GM21528 (cell line): ENCODE data around the gene VPS11.
"Not testable (repeated sequence)": the region's sequence is repeated elsewhere in the genome, so short reads cannot be mapped to it uniquely, and the experiment has no call there.

Experiments
- ATAC-seq: cut with Tn5 transposase; IDR thresholded peaks from one replicate; pipeline ENCODE4 v1.9.1; 2021; ENCODE audit warnings: mild to moderate bottlenecking, moderate library complexity; ENCODE audit not compliant: unreplicated experiment, low FRiP score

The VPS11 gene

DNA sequence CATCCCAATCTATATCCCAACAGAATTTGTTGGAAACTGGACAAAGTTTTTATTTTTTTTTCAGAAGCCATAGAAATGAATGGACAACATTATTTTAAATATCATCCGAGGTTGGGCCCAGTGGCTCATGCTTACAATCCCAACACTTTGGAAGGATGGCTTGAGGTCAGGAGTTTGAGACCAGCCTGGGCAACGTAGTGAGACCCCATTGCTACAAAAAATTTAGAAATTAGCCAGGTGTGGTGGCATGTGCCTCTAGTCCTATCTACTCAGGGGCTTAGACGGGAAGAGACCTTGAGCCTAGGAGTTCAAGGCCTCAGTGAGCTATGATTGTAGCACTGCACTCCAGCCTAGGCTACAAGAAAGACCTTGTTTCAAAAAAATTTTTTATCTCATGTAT, 32.8 kb upstream of the VPS11 start:
- ATAC-seq: no peak

DNA sequence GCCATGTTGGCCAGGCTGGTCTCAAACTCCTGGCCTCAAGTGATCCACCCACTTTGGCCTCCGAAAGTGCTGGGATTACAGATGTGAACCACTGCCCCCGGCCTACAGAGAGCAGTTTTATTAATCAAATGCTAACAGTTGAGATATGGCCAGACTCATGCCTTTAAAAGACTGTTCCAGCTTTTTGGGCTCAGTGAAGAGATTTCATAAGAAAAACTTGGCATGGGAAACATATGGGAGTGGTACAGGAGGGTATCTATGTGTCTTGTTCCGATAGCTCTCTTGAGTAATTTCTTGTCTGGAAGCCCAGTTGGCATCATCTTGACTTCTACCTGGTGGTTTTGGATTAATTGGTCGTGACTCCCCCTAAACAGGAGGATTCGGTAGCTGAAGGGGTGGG, 28.7 kb upstream of the VPS11 start:
- ATAC-seq: no peak

DNA sequence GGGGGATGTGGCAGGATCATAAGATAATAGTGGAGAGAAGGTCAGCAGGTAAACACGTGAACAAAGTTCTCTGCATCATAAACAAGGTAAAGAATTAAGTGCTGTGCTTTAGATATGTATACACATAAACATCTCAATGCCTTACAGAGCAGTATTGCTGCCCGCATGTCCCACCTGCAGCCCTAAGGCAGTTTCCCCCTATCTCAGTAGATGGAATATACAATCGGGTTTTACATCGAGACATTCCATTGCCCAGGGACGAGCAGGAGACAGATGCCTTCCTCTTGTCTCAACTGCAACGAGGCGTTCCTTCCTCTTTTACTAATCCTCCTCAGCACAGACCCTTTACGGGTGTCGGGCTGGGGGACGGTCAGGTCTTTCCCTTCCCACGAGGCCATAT, 28.1 kb upstream of the VPS11 start:
- ATAC-seq: not testable (repeated sequence)

DNA sequence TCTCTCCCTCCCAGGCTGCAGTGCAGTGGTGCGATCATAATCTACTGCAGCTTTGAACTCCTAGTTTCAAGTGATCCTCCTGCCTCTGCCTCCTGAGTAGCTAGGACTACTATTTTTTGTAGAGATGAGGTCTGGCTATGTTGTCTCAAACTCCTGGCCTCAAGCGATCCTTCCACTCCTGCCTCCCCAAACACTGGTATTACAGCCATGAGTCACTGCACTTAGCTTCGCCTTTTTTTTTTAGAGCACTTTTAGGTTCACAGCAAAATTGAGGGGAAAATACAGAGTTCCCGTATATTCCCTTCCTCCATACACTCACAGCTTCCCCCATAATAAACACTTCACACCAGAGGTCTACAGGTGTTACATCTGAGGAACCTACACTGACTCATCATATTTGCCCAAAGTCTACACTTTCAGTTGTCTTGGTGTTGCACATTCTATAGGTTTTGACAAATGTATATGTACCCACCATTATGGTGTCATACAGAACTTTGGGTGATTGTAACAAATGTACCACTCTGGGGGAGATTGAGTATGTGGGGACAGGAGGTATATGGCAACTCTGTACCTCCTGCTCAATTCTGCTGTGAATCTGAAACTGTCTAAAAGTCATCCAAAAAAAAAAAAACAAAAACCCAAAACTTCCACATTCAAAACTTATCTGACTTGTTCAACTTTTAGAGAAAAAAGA, 25.6 kb upstream of the VPS11 start:
- ATAC-seq: no peak

GRCh38 chr11:119042927-119043326, 24.7 kb upstream of the VPS11 start:
- ATAC-seq: no peak

DNA sequence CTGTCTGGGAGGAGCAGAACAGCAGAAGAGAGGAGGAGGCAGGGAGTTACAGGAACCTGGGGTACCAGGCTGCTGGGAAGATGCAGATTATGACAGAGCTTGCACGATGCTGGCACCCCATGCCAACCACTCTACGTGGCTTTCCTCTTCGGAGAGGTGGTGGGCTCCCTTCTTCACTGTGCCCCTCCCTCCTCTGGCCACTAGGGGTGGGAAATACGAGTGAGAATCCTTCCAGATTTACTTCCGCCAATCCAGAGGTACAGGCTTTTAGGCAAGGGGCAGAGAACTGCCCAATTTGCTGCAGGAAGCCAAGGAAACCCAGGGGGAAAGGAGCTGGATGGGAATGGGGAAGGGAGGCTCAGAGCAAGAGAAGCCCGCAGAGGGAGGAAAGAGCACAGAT, 22.9 kb upstream of the VPS11 start:
- no peak for ATAC-seq

GRCh38 chr11:119046489-119046888, 21.1 kb upstream of the VPS11 start:
- no peak for ATAC-seq

GRCh38 chr11:119047205-119047604, 20.4 kb upstream of the VPS11 start:
- no peak for ATAC-seq

- no peak for ATAC-seq
These were observed 19.0 kb upstream of the VPS11 start for GRCh38 chr11:119048644-119049043.

GRCh38 chr11:119049081-119049480, 18.5 kb upstream of the VPS11 start:
- ATAC-seq: no peak

- ATAC-seq: no peak
These were observed 16.0 kb upstream of the VPS11 start for GRCh38 chr11:119051440-119052162.

DNA sequence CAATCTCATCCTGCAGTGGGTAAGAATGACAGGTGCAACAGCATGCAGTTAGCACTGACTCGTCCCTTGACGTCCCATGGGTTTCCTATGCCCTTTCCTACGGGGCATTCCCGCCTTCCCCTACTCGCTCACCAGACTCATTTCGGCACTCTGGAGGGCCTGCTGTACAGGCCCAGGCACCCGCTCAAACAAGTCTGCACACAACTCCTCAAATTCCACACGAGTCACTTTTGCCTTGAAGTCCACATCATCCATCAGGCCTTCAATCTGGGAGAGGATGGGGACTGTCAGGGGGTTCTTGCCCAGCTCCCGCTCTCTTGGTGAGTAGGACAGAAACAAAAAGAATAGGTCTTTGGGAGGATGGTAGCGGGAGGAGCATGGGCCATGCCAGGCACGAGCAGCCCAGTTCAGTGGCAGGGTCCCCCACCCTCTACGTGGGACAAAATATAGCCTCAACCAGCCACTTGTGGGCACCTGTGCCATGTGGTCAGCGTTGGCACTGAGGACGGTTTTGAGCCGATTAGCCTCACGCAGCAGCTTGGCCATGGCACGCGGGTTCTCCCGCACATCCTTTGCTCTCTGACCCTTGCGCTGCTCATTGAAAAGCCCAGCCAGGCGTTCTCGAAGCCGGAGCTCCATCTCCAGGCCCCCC, 15.3 kb upstream of the VPS11 start:
- ATAC-seq: no peak

GRCh38 chr11:119054418-119054817, 13.2 kb upstream of the VPS11 start:
- ATAC-seq: no peak

DNA sequence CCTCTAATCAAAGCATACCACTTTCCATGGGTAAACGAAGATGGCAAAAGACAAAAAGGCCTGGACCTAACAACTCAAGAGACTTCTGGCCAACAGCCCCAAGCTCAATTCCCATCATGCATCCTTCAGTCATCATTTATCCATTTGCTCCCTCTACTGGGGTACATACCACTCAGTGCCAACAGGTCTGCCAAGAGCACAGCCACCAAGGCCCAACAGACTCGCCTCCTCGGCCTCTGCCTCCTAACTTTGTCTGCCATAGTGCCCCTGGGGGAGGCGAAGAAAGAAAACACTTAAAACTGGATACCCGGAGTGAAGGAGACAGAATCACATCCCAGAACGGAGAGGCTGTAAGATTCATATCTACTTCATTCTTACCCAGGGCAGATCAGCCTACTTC, 11.7 kb upstream of the VPS11 start:
- ATAC-seq: no peak

GRCh38 chr11:119056421-119056999, 11.1 kb upstream of the VPS11 start:
- ATAC-seq: peak; percentile 25

DNA sequence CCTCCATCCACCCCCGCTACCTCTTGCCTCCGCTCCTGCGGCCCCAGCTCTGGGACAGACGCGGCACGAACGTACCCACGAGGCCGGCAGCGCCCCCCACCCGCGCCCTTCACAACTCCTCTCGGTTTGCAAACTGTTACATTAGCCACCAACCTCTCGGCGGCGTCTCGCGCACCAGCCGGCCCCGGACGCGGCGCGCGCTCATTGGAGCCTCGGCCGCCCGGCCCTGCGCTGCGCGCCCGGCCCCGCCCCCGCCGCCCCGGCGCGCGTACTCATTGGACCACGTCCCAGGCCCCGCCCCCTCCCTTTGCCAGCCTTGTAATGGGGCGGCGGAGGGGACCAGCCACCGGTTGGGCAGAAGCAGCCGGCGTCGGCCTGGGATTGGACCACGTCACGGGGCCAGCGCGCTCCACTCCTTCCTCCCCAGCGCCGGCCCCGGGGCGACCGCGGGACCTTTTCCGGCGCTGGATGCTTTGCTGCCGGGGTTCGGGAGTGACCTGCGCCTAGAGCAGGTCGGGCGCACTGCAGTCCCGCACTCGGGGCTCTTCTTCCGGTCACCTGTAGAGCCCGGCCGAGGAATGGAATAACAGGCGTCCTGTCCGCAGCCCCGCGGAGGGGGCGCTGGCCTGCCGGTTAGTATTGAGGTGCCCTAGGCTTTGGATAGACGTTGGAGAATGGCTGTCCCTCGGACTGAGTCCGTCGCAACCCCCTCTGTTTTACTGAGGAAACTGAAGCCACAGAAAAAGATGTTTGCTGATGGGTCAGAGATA, 10.4 kb upstream of the VPS11 start, which contains the start of gene HYOU1:
Gene HYOU1 (minus strand): TSS at position 206 of the 770 bp plus-strand sequence. CDS start 1,045 bp downstream, outside the sequence.
- ATAC-seq: peak; percentile 90

- not testable (repeated sequence) for ATAC-seq
These were observed 8.5 kb upstream of the VPS11 start for GRCh38 chr11:119059128-119059527.

GRCh38 chr11:119061256-119061655, 6.4 kb upstream of the VPS11 start:
- no peak for ATAC-seq

GRCh38 chr11:119062779-119063178, 4.8 kb upstream of the VPS11 start:
- ATAC-seq: no peak

GRCh38 chr11:119065369-119065768, 2.2 kb upstream of the VPS11 start:
- no peak for ATAC-seq
